Choroid plexus epithelial cell (primary cell): ENCODE measurements around the gene ECE1.

Experiments
- DNase-seq: peaks from one replicate; pipeline ENCODE4 v3.0.0-alpha.2; 2010; ENCODE audit warnings: low read depth
- H3K4me3 ChIP-seq: 2 replicates; pipeline ENCODE4 v1.5.1; 2011; ENCODE audit warnings: low read depth, mild to moderate bottlenecking, control low read depth, low read length, moderate library complexity
- TF ChIP-seq, protein P1 (sequence below): conservative IDR thresholded peaks from 2 replicates; pipeline ENCODE4 v1.5.1; 2011; ENCODE audit warnings: low read depth, mild to moderate bottlenecking, control low read depth, inconsistent platforms, low read length, moderate library complexity

Gene ECE1

GRCh38 chr1:21335750-21336224 is 45.5 kb upstream of the ECE1 start:
- no peak overlapping the region for H3K4me3 ChIP-seq
- TF ChIP-seq, protein P1, sequence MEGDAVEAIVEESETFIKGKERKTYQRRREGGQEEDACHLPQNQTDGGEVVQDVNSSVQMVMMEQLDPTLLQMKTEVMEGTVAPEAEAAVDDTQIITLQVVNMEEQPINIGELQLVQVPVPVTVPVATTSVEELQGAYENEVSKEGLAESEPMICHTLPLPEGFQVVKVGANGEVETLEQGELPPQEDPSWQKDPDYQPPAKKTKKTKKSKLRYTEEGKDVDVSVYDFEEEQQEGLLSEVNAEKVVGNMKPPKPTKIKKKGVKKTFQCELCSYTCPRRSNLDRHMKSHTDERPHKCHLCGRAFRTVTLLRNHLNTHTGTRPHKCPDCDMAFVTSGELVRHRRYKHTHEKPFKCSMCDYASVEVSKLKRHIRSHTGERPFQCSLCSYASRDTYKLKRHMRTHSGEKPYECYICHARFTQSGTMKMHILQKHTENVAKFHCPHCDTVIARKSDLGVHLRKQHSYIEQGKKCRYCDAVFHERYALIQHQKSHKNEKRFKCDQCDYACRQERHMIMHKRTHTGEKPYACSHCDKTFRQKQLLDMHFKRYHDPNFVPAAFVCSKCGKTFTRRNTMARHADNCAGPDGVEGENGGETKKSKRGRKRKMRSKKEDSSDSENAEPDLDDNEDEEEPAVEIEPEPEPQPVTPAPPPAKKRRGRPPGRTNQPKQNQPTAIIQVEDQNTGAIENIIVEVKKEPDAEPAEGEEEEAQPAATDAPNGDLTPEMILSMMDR: no peak
- no peak for DNase-seq

DNA sequence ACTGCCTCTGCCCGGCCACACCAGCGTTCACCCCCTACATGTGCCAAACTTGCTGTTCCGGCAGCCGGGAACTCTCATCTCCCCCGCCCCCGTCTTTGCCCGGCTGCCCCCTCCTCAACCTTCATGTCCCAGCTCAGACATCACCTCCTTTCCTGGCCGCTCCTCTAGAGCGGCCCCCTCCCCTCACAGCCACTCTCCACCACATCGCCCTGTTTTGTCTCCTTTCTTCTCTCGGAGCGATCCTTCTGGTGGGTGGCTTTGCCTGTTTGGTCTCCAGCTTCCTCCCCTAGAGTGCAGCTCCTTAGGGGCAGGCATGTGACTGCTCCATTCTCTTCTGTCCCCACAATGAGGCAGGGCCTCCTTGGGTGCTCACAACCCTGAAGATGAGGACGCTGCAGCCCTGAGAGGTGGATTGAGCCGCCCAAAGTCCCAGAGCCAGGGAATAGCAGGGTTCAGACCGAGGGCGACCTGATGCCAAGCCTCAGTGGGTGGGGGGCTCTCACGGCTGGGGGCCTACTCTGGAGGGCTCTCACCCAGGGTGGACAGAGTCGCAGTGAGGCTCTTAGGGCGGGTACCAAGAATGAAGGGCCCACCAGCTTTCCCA is 44.9 kb upstream of the ECE1 start:
- H3K4me3 ChIP-seq: peak overlapping the region; percentile 46
- TF ChIP-seq, protein P1: no peak
- DNase-seq: no peak

- TF ChIP-seq, protein P1: peak; percentile 95
- H3K4me3 ChIP-seq: peak overlapping the region; percentile 46
- peak; percentile 88 for DNase-seq
Measured at GRCh38 chr1:21334214-21335087, 44.2 kb upstream of the ECE1 start.

GRCh38 chr1:21333824-21334213 is 43.6 kb upstream of the ECE1 start:
- TF ChIP-seq, protein P1: no peak
- DNase-seq: no peak
- no peak overlapping the region for H3K4me3 ChIP-seq

DNA sequence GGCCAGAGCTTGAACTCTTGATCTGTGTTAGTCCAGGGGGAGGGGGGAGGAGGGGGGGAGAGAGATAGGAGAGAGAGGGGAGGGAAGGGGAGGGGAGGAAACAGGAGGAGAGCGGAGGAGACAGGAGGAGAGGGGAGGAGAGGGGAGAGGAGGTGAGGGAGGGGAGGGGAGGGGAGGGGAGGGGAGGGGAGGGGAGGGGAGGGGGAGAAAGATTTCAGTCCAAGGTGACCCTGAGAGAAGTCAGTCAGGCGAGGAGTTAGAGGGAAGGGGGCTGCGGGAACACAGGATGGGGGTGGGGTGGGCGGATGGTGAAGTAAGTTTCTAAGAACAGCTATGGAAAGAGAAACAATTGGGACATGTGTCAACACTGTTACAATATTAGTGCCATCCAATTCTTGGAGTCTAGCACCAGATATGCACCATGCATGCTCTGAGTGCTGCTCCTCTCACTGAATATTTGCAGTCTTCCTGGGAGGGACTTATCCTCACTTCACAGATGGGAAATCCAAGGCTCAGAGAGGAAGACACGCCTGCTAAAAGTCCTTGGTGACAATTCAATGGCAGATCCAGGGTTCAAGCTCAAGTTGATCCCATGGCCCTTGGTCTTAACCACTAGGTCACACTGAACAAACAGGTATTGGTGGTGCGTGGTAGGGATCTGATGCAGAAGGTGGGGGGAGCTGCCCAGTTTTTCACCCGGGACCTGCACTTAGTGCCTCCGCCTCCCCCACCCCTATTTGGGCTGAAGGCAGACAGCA is 42.5 kb upstream of the ECE1 start:
- TF ChIP-seq, protein P1: no peak

DNA sequence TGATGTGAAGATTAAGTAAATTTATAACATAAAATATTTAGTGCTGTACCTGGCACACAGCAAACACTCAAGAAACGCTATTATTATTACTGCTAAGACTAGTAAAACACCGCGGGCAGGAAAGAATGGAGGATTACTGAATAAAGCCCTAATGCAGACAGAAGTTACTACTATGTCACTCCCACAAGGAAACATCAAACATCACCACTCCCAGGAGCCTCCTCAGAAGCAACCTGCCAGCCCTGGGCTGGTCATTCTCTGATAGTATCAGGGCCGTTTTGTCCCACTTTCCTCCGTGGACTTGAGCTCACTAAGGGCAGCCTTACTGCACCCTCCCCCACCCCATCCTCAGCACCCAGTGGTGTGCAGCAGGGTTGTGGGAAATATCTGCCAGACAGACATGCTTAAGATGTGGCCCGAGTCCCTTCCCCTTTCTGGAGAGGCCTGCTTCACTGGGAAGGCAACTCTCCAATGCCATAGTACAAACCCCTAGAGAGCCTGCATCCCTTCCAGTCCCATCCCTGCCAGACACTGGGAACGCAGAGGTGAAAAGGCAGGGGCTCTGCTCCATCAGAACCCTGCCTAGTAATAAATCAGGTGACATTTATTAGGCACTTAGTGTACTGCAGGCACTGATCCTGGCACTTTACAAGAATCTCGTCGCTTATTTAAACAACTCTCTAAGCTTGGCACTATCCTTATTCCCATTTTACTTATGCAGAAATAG is 41.7 kb upstream of the ECE1 start:
- no peak overlapping the region for H3K4me3 ChIP-seq
- no peak for DNase-seq
- TF ChIP-seq, protein P1: no peak

More for the DNA sequence above, 42.5 kb upstream of the ECE1 start:
- no peak overlapping the region for H3K4me3 ChIP-seq
- DNase-seq: no peak
